DND-41 (cell line): ENCODE measurements around the gene MRPL14.

Source experiments
- ATAC-seq: fragments of 200-7000 bp; cut with Tn5 transposase; 3 replicates; pipeline ENCODE4 v1.9.1; 2021; ENCODE audit warnings: low read depth; ENCODE audit not compliant: insufficient read depth
- DNase-seq: peaks from one replicate; pipeline ENCODE4 v3.0.0-alpha.2; 2020
- H2AFZ ChIP-seq: 2 replicates; pipeline ENCODE4 v1.6.0; 2012; ENCODE audit warnings: low read depth, low read length
- H3K27ac ChIP-seq: 2 replicates; pipeline ENCODE4 v1.5.1; 2012; ENCODE audit warnings: low read length, inconsistent platforms
- H3K27me3 ChIP-seq: fragments of 200-600 bp; sonication (generic); 2 replicates; pipeline ENCODE4 v1.6.0; 2012; ENCODE audit warnings: low read length, mild to moderate bottlenecking, inconsistent platforms; ENCODE audit not compliant: insufficient read depth, poor library complexity
- H3K36me3 ChIP-seq: 2 replicates; pipeline ENCODE4 v1.5.1; 2012; ENCODE audit warnings: low read length, inconsistent platforms; ENCODE audit not compliant: insufficient read depth
- H3K4me1 ChIP-seq: 2 replicates; pipeline ENCODE4 v1.5.1; 2012; ENCODE audit warnings: mild to moderate bottlenecking, low read length; ENCODE audit not compliant: insufficient read depth
- H3K4me2 ChIP-seq: 2 replicates; pipeline ENCODE4 v1.6.0; 2012; ENCODE audit warnings: mild to moderate bottlenecking, moderate library complexity, low read length, inconsistent platforms; ENCODE audit not compliant: insufficient read depth
- H3K4me3 ChIP-seq, 2 experiments: fragments of 200-600 bp in 1 of 2; shearing (Covaris generic) in 1 of 2; 2 replicates each; pipeline ENCODE4 v1.5.1; 2012 to 2016; ENCODE audit warnings: inconsistent platforms in 2 of 2, low read length in 2 of 2, mild to moderate bottlenecking in 2 of 2, low read depth in 1 of 2, moderate library complexity in 1 of 2
- H3K79me2 ChIP-seq: 2 replicates; pipeline ENCODE4 v1.6.0; 2012; ENCODE audit warnings: low read length, inconsistent platforms; ENCODE audit not compliant: insufficient read depth
- H3K9ac ChIP-seq: 2 replicates; pipeline ENCODE4 v1.6.0; 2012; ENCODE audit warnings: low read depth, mild to moderate bottlenecking, inconsistent platforms, low read length, moderate library complexity
- H3K9me3 ChIP-seq: 2 replicates; pipeline ENCODE4 v1.5.1; 2012; ENCODE audit warnings: low read length, moderate library complexity, mild to moderate bottlenecking, inconsistent platforms; ENCODE audit not compliant: insufficient read depth, severe bottlenecking
- H4K20me1 ChIP-seq: 2 replicates; pipeline ENCODE4 v1.6.0; 2012; ENCODE audit warnings: low read length; ENCODE audit not compliant: insufficient read depth
- EZH2 ChIP-seq: IDR thresholded peaks from 3 replicates; pipeline ENCODE4 v1.6.1; 2012; ENCODE audit warnings: borderline replicate concordance, low read depth, mild to moderate bottlenecking, moderate library complexity, low read length, inconsistent platforms; ENCODE audit not compliant: severe bottlenecking
- TF ChIP-seq, protein P1 (sequence below): IDR thresholded peaks from 2 replicates; pipeline ENCODE4 v1.5.1; 2012; ENCODE audit warnings: borderline replicate concordance, low read length, moderate library complexity, mild to moderate bottlenecking; ENCODE audit not compliant: poor library complexity, severe bottlenecking; ENCODE audit errors: extremely low read depth

MRPL14 gene

DNA sequence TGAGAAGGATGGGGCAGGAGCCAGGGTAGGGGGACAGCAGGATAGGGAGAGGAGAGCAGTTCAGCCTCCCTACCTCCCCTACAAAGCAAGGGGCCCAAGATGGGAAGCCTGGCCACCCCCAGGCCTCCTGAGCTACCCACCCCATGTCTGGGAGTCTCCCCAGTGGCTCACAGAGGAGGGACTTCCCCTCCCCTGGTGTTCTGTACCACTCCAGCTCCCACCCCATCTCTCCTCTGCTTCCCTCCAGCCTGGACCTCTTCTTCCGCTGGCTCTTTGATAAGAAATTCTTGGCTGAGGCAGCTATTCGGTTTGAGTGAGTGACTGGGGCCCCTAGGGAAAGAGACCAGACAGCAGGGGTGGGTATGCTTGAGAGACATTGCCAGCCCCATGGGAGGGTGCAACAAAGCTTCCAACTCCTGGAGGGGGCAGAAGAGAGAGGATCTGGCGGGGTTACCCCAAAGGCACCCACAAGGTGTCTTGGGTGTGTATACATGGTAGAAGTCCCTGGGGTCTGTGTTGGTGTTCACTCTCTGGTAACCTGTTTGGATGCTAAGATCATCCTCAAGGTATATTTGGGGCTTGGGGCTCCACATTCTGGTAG is 23.2 kb upstream of the MRPL14 start:
- Histone ChIP-seq H3K36me3 (peaks cover 27% of the 10 kb centered on the region), H3K9me3 (no peaks in the 10 kb centered on the region), H3K79me2 (no peaks in the 10 kb centered on the region), H3K27ac (no peak overlapping the region), H3K9ac (no peak overlapping the region), H3K27me3 (no peaks in the 10 kb centered on the region), H3K4me3 (no peak overlapping the region), H3K4me2 (no peak overlapping the region), H2AFZ (no peak overlapping the region), H4K20me1 (no peaks in the 10 kb centered on the region), H3K4me1 (no peaks in the 10 kb centered on the region)
- no peak for TF ChIP-seq EZH2
- TF ChIP-seq, protein P1, sequence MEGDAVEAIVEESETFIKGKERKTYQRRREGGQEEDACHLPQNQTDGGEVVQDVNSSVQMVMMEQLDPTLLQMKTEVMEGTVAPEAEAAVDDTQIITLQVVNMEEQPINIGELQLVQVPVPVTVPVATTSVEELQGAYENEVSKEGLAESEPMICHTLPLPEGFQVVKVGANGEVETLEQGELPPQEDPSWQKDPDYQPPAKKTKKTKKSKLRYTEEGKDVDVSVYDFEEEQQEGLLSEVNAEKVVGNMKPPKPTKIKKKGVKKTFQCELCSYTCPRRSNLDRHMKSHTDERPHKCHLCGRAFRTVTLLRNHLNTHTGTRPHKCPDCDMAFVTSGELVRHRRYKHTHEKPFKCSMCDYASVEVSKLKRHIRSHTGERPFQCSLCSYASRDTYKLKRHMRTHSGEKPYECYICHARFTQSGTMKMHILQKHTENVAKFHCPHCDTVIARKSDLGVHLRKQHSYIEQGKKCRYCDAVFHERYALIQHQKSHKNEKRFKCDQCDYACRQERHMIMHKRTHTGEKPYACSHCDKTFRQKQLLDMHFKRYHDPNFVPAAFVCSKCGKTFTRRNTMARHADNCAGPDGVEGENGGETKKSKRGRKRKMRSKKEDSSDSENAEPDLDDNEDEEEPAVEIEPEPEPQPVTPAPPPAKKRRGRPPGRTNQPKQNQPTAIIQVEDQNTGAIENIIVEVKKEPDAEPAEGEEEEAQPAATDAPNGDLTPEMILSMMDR, result no peak
- no peak for ATAC-seq
- no peak for DNase-seq

DNA sequence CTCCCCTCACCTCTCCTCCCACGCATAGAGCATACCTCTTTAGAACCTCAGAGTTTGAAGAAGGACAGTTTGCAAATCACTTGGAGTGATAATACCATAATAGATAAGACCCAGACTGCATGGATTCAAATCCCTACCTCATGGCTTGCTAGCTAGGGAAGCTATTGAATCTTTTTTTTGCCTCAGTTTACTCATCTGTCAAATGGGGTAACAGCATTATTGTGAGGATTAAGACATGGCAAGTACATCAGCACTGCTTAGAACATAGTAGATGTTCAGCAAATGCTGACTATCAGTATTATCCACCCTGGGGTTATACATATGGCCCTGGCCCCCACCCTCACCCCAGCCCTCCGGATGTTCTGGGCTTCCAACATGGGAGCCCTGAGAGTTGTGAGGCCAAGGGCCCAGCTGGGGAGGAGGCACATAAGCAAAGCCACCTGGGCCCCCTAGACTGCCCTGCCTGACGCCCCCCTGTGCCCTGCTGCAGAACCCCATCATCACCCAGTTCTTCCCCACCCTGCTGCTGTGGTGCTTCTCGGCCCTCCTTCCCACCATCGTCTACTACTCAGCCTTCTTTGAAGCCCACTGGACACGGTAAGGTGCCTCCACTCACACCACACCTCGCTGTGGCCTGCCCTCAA is 22.2 kb upstream of the MRPL14 start:
- no peak overlapping the region for H3K4me3 ChIP-seq
- no peak overlapping the region for H3K9ac ChIP-seq
- no peak for DNase-seq
- H3K79me2 ChIP-seq, result no peaks in the 10 kb centered on the region
- peaks cover 27% of the 10 kb centered on the region for H3K36me3 ChIP-seq
- no peaks in the 10 kb centered on the region for H3K4me1 ChIP-seq
- TF ChIP-seq, protein P1, result no peak
- TF ChIP-seq EZH2, result no peak
- no peak for ATAC-seq
- no peaks in the 10 kb centered on the region for H3K27me3 ChIP-seq
- no peaks in the 10 kb centered on the region for H4K20me1 ChIP-seq
- no peak overlapping the region for H3K4me2 ChIP-seq
- H2AFZ ChIP-seq, result no peak overlapping the region
- H3K27ac ChIP-seq, result no peak overlapping the region
- H3K9me3 ChIP-seq, result no peaks in the 10 kb centered on the region

DNA sequence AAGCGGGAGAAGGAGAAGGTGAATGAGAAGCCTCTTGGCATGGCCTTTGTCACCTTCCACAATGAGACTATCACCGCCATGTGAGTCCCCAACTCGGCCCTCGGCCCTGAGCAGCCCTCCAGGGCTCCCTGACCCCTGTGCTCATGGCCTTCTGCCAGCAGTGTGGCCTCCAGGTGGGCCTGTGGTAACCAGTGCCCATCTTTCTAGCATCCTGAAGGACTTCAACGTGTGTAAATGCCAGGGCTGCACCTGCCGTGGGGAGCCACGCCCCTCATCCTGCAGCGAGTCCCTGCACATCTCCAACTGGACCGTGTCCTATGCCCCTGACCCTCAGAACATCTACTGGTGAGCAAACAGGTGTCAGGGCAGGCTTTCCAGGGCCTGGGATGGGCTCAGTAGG is 21.1 kb upstream of the MRPL14 start:
- DNase-seq, result no peak
- peaks cover 27% of the 10 kb centered on the region for H3K36me3 ChIP-seq
- H3K79me2 ChIP-seq, result no peaks in the 10 kb centered on the region
- no peak overlapping the region for H2AFZ ChIP-seq
- H3K27me3 ChIP-seq, result no peaks in the 10 kb centered on the region
- H4K20me1 ChIP-seq, result no peaks in the 10 kb centered on the region
- no peak for TF ChIP-seq EZH2
- TF ChIP-seq, protein P1, result no peak
- no peak overlapping the region for H3K4me3 ChIP-seq
- no peaks in the 10 kb centered on the region for H3K4me1 ChIP-seq
- no peak overlapping the region for H3K9ac ChIP-seq
- no peak overlapping the region for H3K27ac ChIP-seq
- H3K4me2 ChIP-seq, result no peak overlapping the region
- H3K9me3 ChIP-seq, result no peaks in the 10 kb centered on the region
- ATAC-seq, result no peak
